ENCODE data around the gene ATP6V0A1.

The ATP6V0A1 gene

DNA sequence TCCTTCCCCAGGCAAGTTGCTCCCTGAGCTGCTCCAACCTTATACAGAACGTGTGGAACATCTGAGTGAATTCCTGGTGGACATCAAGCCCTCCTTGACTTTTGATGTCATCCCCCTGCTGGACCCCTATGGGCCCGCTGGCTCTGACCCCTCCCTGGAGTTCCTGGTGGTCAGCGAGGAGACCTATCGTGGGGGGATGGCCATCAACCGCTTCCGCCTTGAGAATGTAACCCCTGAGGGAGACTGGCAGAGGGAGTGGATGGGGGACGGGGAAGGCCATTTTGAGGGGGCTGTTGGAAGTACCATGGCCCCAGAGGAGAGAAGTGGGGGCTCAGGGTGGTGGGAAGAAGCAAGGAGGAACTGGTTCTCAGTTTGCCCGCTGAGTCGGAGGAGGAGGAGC is 105.3 kb downstream of the ATP6V0A1 start:
- DNase-seq, result no peak

- DNase-seq, result no peak
Observed at GRCh38 chr17:42564815-42565522, 106.3 kb downstream of the ATP6V0A1 start.

DNA sequence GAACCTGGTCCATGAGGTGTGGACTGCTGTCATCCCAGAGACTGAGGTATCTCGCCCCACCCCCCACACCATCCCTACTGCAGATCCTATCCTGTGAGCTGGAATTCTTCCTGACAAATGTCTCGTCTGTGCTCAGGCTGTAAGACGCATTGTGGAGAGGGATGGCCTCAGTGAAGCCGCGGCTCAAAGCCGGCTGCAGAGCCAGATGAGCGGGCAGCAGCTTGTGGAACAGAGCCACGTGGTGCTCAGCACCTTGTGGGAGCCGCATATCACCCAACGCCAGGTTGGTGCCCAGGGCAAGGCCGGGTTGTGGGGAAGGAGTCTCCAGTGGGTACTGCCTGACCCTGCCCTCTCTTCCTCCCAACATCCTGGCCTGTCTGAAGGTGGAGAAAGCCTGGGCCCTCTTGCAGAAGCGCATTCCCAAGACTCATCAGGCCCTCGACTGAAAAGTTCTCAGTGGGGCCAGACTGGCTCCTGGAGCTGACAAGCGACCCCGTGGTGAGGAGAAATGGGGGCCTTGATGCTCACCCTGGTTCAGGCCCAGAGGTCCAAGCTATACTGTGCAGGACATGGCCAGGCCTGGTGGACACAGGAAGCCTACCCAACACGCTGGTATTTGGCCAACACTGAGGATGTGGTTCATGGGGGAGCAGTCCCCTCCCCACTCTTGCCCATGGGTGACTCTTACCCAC is 107.0 kb downstream of the ATP6V0A1 start:
- DNase-seq, result no peak

- DNase-seq, result no peak
Observed at GRCh38 chr17:42566215-42566882, 107.7 kb downstream of the ATP6V0A1 start.

- peak; percentile 95 for DNase-seq
Observed at GRCh38 chr17:42566883-42567573, 108.3 kb downstream of the ATP6V0A1 start, which contains the start of gene MLX. TSS of gene MLX (plus strand) at chr17:42567100. CDS start at chr17:42567125, 25 bp downstream.

GRCh38 chr17:42568341-42569111 is 109.8 kb downstream of the ATP6V0A1 start:
- DNase-seq, result no peak

DNA sequence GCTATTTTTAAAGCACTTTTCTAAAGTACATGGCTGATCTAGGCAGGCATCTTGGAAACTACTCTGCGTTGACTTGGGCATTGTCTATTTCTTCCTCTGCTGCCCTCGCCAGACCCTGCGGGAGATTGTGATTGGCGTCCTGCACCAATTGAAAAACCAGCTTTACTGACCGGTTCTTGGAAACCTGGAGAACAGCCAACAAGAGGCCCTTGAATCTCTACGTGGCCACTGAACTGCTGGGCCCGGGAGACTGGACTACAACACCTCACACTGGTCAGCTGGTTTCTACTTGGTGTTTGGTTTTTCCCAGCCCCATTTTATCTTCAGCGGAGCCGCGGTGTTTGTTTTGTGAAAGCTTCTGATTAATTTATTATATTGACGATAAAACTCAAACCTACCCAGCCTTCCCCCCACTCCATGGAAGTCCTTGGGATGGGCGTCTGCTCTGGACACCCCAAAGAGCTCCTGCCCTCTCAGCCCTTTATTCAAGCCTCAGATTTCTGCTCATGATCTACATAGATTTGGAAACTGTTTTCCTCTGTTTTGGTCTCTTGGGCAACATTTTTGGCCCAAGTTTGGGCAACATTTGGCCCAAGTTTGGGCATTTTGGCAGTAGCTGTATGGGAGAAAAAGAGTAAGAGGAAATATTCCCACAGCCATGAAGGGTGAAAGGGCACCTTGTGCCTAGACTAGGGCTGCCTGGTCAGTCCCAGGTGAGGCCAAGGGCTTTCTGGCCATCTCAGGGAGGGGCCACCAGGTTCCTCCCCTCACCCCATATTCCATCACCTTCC is 113.0 kb downstream of the ATP6V0A1 start:
- no peak for DNase-seq

Measured in stimulated activated CD4-positive, alpha-beta T cell treated with anti-CD3 and anti-CD28 coated beads, Interleukin-15, amount 100 ng/mL, for 24 hours (primary cell).